ENCODE measurements around the gene CNOT4.

CNOT4 gene

GRCh38 chr7:135414850-135415439 lies 95.0 kb downstream of the CNOT4 start:
- no peaks in the 10 kb centered on the region for H3K9me3 ChIP-seq (ENCODE audit: control insufficient read depth, low read depth, low read length)
- no peak overlapping the region for H3K27ac ChIP-seq (ENCODE audit: low read length)
- H3K27me3 ChIP-seq (ENCODE audit: control insufficient read depth, insufficient read depth, low read length) = no peaks in the 10 kb centered on the region
- peaks cover 4% of the 10 kb centered on the region for H3K36me3 ChIP-seq (ENCODE audit: control insufficient read depth, low read depth, low read length)
- H3K4me1 ChIP-seq (ENCODE audit: control insufficient read depth, low read depth, low read length) = no peaks in the 10 kb centered on the region
- no peak overlapping the region for H3K9ac ChIP-seq (ENCODE audit: low read length)
- no peak overlapping the region for H3K4me3 ChIP-seq (ENCODE audit: low read length)

GRCh38 chr7:135414208-135414607 lies 95.7 kb downstream of the CNOT4 start:
- Histone ChIP-seq H3K4me1 (ENCODE audit: control insufficient read depth, low read depth, low read length) (no peaks in the 10 kb centered on the region), H3K27ac (ENCODE audit: low read length) (no peak overlapping the region), H3K4me3 (ENCODE audit: low read length) (no peak overlapping the region), H3K36me3 (ENCODE audit: control insufficient read depth, low read depth, low read length) (peaks cover 4% of the 10 kb centered on the region), H3K9me3 (ENCODE audit: control insufficient read depth, low read depth, low read length) (no peaks in the 10 kb centered on the region), H3K9ac (ENCODE audit: low read length) (no peak overlapping the region), H3K27me3 (ENCODE audit: control insufficient read depth, insufficient read depth, low read length) (no peaks in the 10 kb centered on the region)

GRCh38 chr7:135411098-135411497 lies 98.8 kb downstream of the CNOT4 start:
- Histone ChIP-seq H3K36me3 (ENCODE audit: control insufficient read depth, low read depth, low read length) (peaks cover 4% of the 10 kb centered on the region), H3K27ac (ENCODE audit: low read length) (no peak overlapping the region), H3K4me3 (ENCODE audit: low read length) (no peak overlapping the region), H3K9me3 (ENCODE audit: control insufficient read depth, low read depth, low read length) (no peaks in the 10 kb centered on the region), H3K9ac (ENCODE audit: low read length) (no peak overlapping the region), H3K27me3 (ENCODE audit: control insufficient read depth, insufficient read depth, low read length) (no peaks in the 10 kb centered on the region), H3K4me1 (ENCODE audit: control insufficient read depth, low read depth, low read length) (no peaks in the 10 kb centered on the region)

GRCh38 chr7:135410543-135410942 lies 99.4 kb downstream of the CNOT4 start:
- H3K27ac ChIP-seq (ENCODE audit: low read length) = no peak overlapping the region
- H3K36me3 ChIP-seq (ENCODE audit: control insufficient read depth, low read depth, low read length) = peaks cover 4% of the 10 kb centered on the region
- no peak overlapping the region for H3K9ac ChIP-seq (ENCODE audit: low read length)
- no peaks in the 10 kb centered on the region for H3K27me3 ChIP-seq (ENCODE audit: control insufficient read depth, insufficient read depth, low read length)
- H3K4me3 ChIP-seq (ENCODE audit: low read length) = no peak overlapping the region
- H3K9me3 ChIP-seq (ENCODE audit: control insufficient read depth, low read depth, low read length) = no peaks in the 10 kb centered on the region
- no peaks in the 10 kb centered on the region for H3K4me1 ChIP-seq (ENCODE audit: control insufficient read depth, low read depth, low read length)

- Histone ChIP-seq H3K27me3 (ENCODE audit: control insufficient read depth, insufficient read depth, low read length) (no peaks in the 10 kb centered on the region), H3K4me1 (ENCODE audit: control insufficient read depth, low read depth, low read length) (no peaks in the 10 kb centered on the region), H3K9ac (ENCODE audit: low read length) (no peak overlapping the region), H3K36me3 (ENCODE audit: control insufficient read depth, low read depth, low read length) (peaks cover 4% of the 10 kb centered on the region), H3K9me3 (ENCODE audit: control insufficient read depth, low read depth, low read length) (no peaks in the 10 kb centered on the region), H3K4me3 (ENCODE audit: low read length) (no peak overlapping the region), H3K27ac (ENCODE audit: low read length) (no peak overlapping the region)
Measured at GRCh38 chr7:135409845-135410542, 99.9 kb downstream of the CNOT4 start.

- no peak overlapping the region for H3K4me3 ChIP-seq (ENCODE audit: low read length)
- H3K9me3 ChIP-seq (ENCODE audit: control insufficient read depth, low read depth, low read length) = no peaks in the 10 kb centered on the region
- no peak overlapping the region for H3K9ac ChIP-seq (ENCODE audit: low read length)
- no peaks in the 10 kb centered on the region for H3K36me3 ChIP-seq (ENCODE audit: control insufficient read depth, low read depth, low read length)
- H3K27ac ChIP-seq (ENCODE audit: low read length) = no peak overlapping the region
- H3K27me3 ChIP-seq (ENCODE audit: control insufficient read depth, insufficient read depth, low read length) = no peaks in the 10 kb centered on the region
- no peaks in the 10 kb centered on the region for H3K4me1 ChIP-seq (ENCODE audit: control insufficient read depth, low read depth, low read length)
Measured at GRCh38 chr7:135407884-135408283, 102.0 kb downstream of the CNOT4 start.

- Histone ChIP-seq H3K4me3 (ENCODE audit: low read length) (no peak overlapping the region), H3K27me3 (ENCODE audit: control insufficient read depth, insufficient read depth, low read length) (no peaks in the 10 kb centered on the region), H3K36me3 (ENCODE audit: control insufficient read depth, low read depth, low read length) (no peaks in the 10 kb centered on the region), H3K9ac (ENCODE audit: low read length) (no peak overlapping the region), H3K9me3 (ENCODE audit: control insufficient read depth, low read depth, low read length) (no peaks in the 10 kb centered on the region), H3K27ac (ENCODE audit: low read length) (no peak overlapping the region), H3K4me1 (ENCODE audit: control insufficient read depth, low read depth, low read length) (no peaks in the 10 kb centered on the region)
Measured at GRCh38 chr7:135406918-135407317, 103.0 kb downstream of the CNOT4 start.

- H3K36me3 ChIP-seq (ENCODE audit: control insufficient read depth, low read depth, low read length) = no peaks in the 10 kb centered on the region
- no peaks in the 10 kb centered on the region for H3K9me3 ChIP-seq (ENCODE audit: control insufficient read depth, low read depth, low read length)
- no peaks in the 10 kb centered on the region for H3K27me3 ChIP-seq (ENCODE audit: control insufficient read depth, insufficient read depth, low read length)
- H3K27ac ChIP-seq (ENCODE audit: low read length) = no peak overlapping the region
- H3K4me3 ChIP-seq (ENCODE audit: low read length) = no peak overlapping the region
- no peaks in the 10 kb centered on the region for H3K4me1 ChIP-seq (ENCODE audit: control insufficient read depth, low read depth, low read length)
- H3K9ac ChIP-seq (ENCODE audit: low read length) = no peak overlapping the region
Measured at GRCh38 chr7:135405969-135406368, 103.9 kb downstream of the CNOT4 start.

GRCh38 chr7:135403302-135403701 lies 106.6 kb downstream of the CNOT4 start:
- H3K4me1 ChIP-seq (ENCODE audit: control insufficient read depth, low read depth, low read length) = no peaks in the 10 kb centered on the region
- H3K4me3 ChIP-seq (ENCODE audit: low read length) = no peak overlapping the region
- H3K27ac ChIP-seq (ENCODE audit: low read length) = no peak overlapping the region
- no peak overlapping the region for H3K9ac ChIP-seq (ENCODE audit: low read length)
- H3K27me3 ChIP-seq (ENCODE audit: control insufficient read depth, insufficient read depth, low read length) = no peaks in the 10 kb centered on the region
- H3K36me3 ChIP-seq (ENCODE audit: control insufficient read depth, low read depth, low read length) = no peaks in the 10 kb centered on the region
- H3K9me3 ChIP-seq (ENCODE audit: control insufficient read depth, low read depth, low read length) = no peaks in the 10 kb centered on the region

GRCh38 chr7:135397689-135398088 lies 112.2 kb downstream of the CNOT4 start:
- no peak overlapping the region for H3K9ac ChIP-seq (ENCODE audit: low read length)
- H3K4me1 ChIP-seq (ENCODE audit: control insufficient read depth, low read depth, low read length) = no peaks in the 10 kb centered on the region
- H3K36me3 ChIP-seq (ENCODE audit: control insufficient read depth, low read depth, low read length) = peaks cover 15% of the 10 kb centered on the region
- H3K9me3 ChIP-seq (ENCODE audit: control insufficient read depth, low read depth, low read length) = no peaks in the 10 kb centered on the region
- H3K4me3 ChIP-seq (ENCODE audit: low read length) = no peak overlapping the region
- H3K27ac ChIP-seq (ENCODE audit: low read length) = no peak overlapping the region
- H3K27me3 ChIP-seq (ENCODE audit: control insufficient read depth, insufficient read depth, low read length) = no peaks in the 10 kb centered on the region

GRCh38 chr7:135392701-135393100 lies 117.2 kb downstream of the CNOT4 start:
- no peak overlapping the region for H3K4me3 ChIP-seq (ENCODE audit: low read length)
- no peaks in the 10 kb centered on the region for H3K27me3 ChIP-seq (ENCODE audit: control insufficient read depth, insufficient read depth, low read length)
- H3K4me1 ChIP-seq (ENCODE audit: control insufficient read depth, low read depth, low read length) = peaks cover 5% of the 10 kb centered on the region
- no peak overlapping the region for H3K9ac ChIP-seq (ENCODE audit: low read length)
- peaks cover 19% of the 10 kb centered on the region for H3K36me3 ChIP-seq (ENCODE audit: control insufficient read depth, low read depth, low read length)
- H3K27ac ChIP-seq (ENCODE audit: low read length) = no peak overlapping the region
- H3K9me3 ChIP-seq (ENCODE audit: control insufficient read depth, low read depth, low read length) = no peaks in the 10 kb centered on the region

GRCh38 chr7:135391514-135391913 lies 118.4 kb downstream of the CNOT4 start:
- no peaks in the 10 kb centered on the region for H3K9me3 ChIP-seq (ENCODE audit: control insufficient read depth, low read depth, low read length)
- no peak overlapping the region for H3K4me3 ChIP-seq (ENCODE audit: low read length)
- H3K9ac ChIP-seq (ENCODE audit: low read length) = no peak overlapping the region
- H3K36me3 ChIP-seq (ENCODE audit: control insufficient read depth, low read depth, low read length) = peaks cover 19% of the 10 kb centered on the region
- H3K4me1 ChIP-seq (ENCODE audit: control insufficient read depth, low read depth, low read length) = peaks cover 12% of the 10 kb centered on the region
- H3K27me3 ChIP-seq (ENCODE audit: control insufficient read depth, insufficient read depth, low read length) = no peaks in the 10 kb centered on the region
- H3K27ac ChIP-seq (ENCODE audit: low read length) = no peak overlapping the region

All from iPS-18a (cell line).